NCI-H1048 (cell line): ENCODE measurements around the gene CABLES1.
"Not testable (repeated sequence)": the region's sequence is repeated elsewhere in the genome, so short reads cannot be mapped to it uniquely, and the experiment has no call there.

Experiments
- DNase-seq: peaks from one replicate; lab custom pipeline; 2025; lab: John Stamatoyannopoulos, UW

The CABLES1 gene

DNA sequence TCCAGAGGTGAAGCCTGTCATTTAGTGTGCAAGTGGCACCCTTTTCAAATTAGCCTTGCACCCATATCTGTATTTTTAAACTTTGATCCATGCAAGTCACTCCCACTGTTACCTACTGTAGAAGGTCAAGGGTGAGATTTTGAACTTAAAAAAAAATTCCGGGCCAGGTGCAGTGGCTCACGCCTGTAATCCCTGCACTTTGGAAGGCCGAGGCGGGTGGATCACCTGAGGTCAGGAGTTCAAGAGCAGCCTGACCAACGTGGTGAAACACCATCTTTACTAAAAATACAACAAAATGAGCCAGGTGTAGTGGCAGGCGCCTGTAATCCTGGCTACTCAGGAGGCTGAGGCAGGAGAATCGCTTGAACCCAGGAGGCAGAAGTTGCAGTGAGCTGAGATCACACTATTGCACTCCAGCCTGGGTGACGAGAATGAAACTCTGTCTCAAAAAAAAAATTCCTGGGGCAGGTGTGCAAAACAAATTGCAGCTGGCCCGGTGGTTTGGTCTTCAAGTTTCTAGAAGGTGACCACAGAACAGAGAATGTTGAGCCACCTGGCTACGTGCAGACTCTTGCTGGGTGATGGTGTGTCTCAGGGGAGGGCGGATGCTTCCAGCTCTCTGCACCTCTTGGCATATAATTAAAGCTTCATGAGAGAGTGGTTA is 106.7 kb downstream of the CABLES1 start:
- not testable (repeated sequence) for DNase-seq

- no peak for DNase-seq
Measured at GRCh38 chr18:23243178-23243577, 107.9 kb downstream of the CABLES1 start.

- DNase-seq = no peak
Measured at GRCh38 chr18:23243816-23244215, 108.5 kb downstream of the CABLES1 start.

DNA sequence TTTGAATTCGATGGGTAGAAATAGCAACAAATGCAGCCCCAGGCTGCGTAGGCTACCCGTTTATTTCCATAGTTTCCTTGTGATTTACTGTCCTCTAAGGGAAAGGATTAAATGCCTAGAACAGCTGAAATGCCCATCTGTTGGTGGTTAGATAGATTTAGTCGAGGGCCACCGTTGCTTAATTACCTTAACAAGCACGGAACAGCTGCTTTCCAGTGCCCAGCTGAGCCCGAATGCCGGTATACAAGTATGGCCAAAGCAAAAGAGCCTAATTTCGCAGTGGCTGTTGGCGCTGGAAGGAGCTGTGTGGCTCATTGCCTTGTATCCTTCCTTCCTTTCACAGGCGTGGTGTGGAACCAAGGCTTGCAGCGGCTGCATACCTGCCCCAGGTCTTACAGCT is 109.1 kb downstream of the CABLES1 start:
- no peak for DNase-seq

GRCh38 chr18:23245461-23245860 is 110.2 kb downstream of the CABLES1 start:
- DNase-seq = no peak

DNA sequence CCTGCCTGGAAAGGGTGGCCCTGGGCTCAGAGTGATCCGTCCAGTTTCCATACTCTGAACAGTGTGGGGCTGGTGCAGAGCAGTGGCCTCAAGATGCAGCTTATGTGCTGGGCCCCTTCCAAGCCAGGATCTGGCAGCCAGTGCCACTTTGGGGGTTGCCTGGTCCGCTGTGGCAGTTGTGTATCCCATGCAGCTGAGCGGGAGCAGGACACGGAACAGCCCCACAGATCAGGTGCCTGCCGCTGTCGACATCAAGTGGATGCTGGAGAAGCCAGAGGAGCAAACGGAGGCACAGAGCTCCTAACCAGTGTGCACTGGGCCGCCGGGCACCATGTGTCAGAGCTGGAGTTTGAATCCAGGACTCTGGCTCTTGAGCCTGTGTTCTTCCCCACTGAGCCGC is 112.0 kb downstream of the CABLES1 start:
- no peak for DNase-seq

DNA sequence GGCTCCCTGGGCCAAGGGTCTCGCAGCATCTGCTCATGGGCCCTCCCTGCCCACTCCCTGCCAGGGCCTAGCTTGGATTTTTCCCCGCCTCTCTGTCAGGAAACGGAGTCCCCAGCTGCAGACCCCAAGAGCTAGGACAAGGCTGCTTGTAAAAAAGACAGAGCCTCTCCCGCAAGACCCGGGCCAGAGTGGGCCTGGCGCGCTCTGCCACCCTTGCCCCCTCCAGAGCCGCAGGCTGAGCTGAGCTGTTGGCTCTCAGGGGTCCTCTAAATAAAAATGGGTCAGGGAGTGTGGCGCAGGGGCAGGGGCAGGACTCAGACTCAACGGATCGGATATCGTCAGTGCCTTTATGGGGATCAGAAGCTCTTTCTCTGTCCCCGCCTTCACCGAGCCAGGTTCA is 112.6 kb downstream of the CABLES1 start:
- DNase-seq = no peak

DNA sequence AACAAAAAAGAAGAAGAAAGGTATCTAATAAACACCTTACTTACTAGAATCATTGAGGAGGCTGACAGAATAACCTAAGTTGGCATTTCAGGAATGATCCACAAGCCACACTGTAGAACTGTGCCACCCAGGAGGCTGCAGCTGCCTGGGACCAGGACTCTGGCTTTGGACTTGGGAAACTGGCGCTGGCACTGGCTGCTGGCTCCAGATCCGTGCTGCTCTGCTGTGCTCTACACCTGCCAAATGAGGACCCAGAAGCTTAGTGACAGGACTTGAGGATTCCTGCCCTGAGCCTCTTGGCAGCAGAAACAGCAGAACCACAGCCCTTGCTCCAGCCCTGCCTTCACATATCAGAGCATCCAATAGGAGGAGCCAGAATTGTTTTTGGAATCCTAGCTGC is 113.5 kb downstream of the CABLES1 start:
- no peak for DNase-seq

DNA sequence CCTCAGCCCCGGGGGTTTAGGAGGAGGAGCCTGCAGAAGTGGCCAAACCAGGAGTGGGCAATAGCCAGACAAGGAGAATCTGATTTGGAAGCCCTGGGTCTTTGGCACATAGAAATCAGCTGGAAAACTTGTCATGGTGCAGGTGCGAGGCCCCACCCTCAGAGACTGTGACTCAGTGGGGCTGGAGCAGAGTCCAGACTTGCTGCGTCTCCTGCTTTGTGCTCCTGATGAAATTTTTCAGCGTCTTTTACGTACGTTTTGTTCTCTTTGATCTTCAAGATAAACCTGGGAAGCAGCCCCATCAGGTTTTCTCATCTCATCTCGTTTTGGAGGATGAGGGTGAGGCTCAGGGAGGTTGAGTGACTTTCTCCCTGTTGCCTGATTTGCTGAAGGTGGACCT is 114.1 kb downstream of the CABLES1 start:
- no peak for DNase-seq

DNA sequence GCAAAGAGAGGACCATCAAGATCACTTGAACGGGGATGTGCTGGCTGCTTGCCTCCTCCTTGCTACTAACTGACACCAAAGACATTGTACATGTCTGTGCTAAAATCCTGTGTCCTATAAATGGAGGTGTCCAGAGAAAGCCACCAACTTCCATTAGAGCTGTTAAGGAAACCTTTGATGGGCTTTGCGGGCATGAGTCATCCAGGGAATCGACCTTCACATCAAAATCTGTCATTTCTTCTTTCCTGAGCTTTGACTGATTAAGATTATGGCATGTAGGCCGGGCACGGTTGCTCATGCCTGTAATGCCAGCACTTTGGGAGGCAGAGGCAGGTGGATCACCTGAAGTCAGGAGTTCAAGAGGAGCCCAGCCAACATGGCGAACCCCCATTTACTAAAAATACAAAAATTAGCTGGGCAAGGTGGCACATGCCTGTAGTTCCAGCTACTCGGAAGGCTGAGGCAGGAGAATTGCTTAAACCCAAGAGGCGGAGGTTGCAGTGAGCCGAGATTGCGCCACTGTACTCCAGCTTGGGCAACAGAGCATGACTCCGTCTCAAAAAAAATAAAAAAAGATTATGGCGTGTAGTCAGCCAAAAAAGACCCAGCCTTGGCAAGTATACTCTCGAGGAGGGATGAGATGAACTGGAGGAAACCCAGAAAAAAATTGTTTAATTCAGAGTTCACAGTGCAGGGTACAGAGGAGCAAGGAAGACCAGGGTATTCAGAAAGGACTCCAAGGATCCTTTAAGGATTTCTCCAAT is 115.8 kb downstream of the CABLES1 start:
- DNase-seq = no peak

DNA sequence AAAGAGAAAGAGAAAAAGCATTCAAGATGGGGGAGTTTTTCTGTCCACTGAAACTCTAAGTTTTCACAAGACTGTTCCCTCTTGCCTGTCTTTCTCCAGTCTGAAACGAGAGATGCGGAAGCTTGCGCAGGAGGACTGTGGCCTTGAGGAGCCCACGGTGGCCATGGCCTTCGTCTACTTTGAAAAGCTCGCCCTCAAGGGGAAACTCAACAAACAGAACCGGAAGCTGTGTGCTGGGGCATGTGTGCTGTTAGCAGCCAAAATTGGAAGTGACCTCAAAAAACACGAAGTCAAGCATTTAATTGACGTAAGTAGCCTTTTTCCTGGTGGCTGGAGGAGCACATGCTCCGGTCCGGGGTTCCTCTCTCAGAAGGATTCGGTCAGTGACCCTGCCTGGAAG is 118.3 kb downstream of the CABLES1 start:
- DNase-seq = no peak

- no peak for DNase-seq
Measured at GRCh38 chr18:23257137-23257536, 121.9 kb downstream of the CABLES1 start.

- DNase-seq = no peak
Measured at GRCh38 chr18:23257686-23258565, 122.6 kb downstream of the CABLES1 start.

DNA sequence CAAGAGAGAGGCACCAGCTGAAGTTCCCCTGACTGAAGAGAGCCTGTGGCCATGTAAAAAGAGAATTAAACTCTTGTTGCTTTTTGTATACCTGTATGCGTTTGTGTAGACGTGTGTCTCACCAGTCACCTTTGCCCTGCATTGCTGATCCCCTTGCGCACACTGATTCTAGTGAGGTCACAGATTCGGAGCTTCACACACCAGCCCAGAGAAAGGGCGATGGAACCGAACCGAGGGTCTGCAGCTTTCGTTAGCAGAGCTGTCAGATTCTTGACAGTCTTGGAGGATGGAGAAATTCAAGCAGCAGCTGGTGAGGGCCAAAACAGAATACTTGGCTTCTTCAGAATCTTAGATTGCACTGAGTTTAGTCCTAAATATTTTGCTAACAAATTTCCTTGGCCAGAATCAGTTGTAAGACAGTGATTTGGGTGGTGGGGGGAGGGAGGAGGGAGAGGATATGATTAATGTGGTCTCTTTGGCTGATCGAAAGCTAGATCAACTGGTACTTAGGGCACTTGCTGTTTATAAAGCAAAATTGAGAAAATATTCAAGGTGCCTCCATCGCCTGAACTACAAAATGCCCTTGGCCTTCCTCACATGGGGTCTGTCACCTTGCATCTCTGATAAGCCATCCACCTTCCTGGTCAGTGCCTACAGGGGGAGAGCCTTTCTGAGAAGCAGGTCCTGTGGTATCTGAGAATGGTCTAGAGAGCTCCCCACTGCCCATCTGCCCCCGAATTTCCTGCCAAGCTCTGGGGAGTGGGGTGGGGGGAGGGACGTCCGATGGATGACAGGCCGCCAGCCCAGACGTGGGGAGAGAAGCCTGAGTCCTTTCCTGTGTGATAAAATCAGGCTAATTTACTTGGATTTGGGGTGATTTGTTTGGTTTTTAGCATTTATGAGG is 123.5 kb downstream of the CABLES1 start:
- no peak for DNase-seq

GRCh38 chr18:23259701-23260681 is 124.7 kb downstream of the CABLES1 start:
- DNase-seq = no peak

- DNase-seq = no peak
Measured at GRCh38 chr18:23260926-23261590, 125.8 kb downstream of the CABLES1 start.

DNA sequence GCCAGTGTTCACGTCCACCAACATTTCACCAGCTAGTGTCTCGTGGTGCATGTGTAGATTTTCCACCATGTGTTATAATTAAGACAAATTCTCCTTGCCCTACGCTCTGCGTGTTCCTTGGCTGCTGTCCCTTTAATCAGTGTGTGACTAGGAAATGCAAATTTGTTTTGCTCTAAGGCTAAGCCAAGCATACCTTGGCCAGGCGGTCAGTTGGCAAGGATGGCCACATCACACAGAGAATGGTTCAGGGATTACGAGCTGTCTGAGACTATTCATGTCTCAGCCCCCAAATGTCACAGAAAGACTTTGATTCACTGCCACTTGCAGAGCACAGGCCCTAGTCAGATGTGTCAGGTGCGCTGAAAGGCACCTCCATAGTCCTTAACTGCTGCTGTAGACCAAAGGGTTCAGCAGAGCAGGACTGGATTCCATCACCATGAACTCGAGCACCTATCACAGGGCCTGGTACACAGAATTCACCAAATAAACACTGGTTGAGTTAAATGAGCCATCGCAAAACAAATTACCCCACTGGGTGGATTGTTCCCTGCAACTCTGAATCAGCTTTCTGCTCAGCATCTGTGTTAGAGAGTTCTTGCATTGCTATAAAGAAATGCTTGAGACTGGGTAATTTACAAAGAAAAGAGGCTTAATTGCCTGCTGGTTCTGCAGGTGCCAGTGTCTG is 128.4 kb downstream of the CABLES1 start:
- DNase-seq = no peak

GRCh38 chr18:23265682-23266399 is 130.6 kb downstream of the CABLES1 start:
- no peak for DNase-seq
